SK-N-SH treated with all-trans-retinoic acid at 6 μM for 48 hours (cell line): Measurements from ENCODE around the gene TAF3.

Source experiments
- CSDC2 ChIP-seq: fragments of 250-450 bp; sonication (Bioruptor Pico); IDR thresholded peaks from 2 replicates; pipeline ENCODE4 v1.5.0; 2020; ENCODE audit warnings: mild to moderate bottlenecking, moderate library complexity
- OSR1 ChIP-seq: fragments of 250-450 bp; sonication (Bioruptor Pico); IDR thresholded peaks from 2 replicates; pipeline ENCODE4 v1.8.0; 2022; ENCODE audit warnings: moderate library complexity, mild to moderate bottlenecking, inconsistent platforms
- RARB ChIP-seq: fragments of 250-450 bp; sonication (Bioruptor Pico); IDR thresholded peaks from 2 replicates; pipeline ENCODE4 v1.8.0; 2021; ENCODE audit warnings: mild to moderate bottlenecking, moderate library complexity
- ZNF8 ChIP-seq: fragments of 450-650 bp; formaldehyde crosslinking; IDR thresholded peaks from 2 replicates; pipeline ENCODE4 v1.5.0; 2020; ENCODE audit warnings: mild to moderate bottlenecking, moderate library complexity
- TF ChIP-seq, protein P1 (sequence below): fragments of 250-450 bp; sonication (Bioruptor Pico); IDR thresholded peaks from 2 replicates; pipeline ENCODE4 v1.8.0; 2020; ENCODE audit warnings: mild to moderate bottlenecking, moderate library complexity, borderline replicate concordance
- TF ChIP-seq, protein P2 (sequence below): fragments of 250-450 bp; sonication (Bioruptor Pico); IDR thresholded peaks from 2 replicates; pipeline ENCODE4 v1.5.1; 2020; ENCODE audit warnings: low read depth, mild to moderate bottlenecking, moderate library complexity

GRCh38 chr10:7866176-7866575 lies 47.9 kb downstream of the TAF3 start:
- TF ChIP-seq, protein P1, sequence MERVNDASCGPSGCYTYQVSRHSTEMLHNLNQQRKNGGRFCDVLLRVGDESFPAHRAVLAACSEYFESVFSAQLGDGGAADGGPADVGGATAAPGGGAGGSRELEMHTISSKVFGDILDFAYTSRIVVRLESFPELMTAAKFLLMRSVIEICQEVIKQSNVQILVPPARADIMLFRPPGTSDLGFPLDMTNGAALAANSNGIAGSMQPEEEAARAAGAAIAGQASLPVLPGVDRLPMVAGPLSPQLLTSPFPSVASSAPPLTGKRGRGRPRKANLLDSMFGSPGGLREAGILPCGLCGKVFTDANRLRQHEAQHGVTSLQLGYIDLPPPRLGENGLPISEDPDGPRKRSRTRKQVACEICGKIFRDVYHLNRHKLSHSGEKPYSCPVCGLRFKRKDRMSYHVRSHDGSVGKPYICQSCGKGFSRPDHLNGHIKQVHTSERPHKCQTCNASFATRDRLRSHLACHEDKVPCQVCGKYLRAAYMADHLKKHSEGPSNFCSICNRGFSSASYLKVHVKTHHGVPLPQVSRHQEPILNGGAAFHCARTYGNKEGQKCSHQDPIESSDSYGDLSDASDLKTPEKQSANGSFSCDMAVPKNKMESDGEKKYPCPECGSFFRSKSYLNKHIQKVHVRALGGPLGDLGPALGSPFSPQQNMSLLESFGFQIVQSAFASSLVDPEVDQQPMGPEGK (CRISPR knock-in tag) = no peak
- TF ChIP-seq ZNF8 (CRISPR knock-in tag) = no peak
- TF ChIP-seq RARB = no peak
- TF ChIP-seq CSDC2 (CRISPR knock-in tag) = no peak
- TF ChIP-seq OSR1 (CRISPR knock-in tag) = no peak
- TF ChIP-seq, protein P2, sequence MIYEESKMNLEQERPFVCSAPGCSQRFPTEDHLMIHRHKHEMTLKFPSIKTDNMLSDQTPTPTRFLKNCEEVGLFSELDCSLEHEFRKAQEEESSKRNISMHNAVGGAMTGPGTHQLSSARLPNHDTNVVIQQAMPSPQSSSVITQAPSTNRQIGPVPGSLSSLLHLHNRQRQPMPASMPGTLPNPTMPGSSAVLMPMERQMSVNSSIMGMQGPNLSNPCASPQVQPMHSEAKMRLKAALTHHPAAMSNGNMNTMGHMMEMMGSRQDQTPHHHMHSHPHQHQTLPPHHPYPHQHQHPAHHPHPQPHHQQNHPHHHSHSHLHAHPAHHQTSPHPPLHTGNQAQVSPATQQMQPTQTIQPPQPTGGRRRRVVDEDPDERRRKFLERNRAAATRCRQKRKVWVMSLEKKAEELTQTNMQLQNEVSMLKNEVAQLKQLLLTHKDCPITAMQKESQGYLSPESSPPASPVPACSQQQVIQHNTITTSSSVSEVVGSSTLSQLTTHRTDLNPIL (CRISPR knock-in tag) = no peak
